ENCODE data around the gene HNF4A.

DNA sequence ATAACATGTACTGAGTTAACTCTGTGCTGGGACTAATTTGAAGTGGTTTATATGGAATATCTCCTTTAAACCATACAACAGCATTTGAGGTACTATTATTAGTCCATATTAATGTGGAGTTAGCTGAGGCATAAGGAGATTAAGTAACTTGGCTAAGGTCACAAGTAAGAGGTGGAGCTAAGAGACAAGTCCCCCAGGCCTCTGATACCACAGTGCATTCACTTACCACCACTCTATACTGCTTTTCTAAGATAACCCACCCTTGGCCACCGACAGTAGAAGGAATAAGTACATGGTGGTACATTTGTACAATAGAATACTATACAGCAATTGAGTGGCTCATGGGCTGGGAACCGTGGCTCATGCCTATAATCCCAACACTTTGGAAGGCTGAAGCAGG lies 103.8 kb downstream of the HNF4A start:
- TF ChIP-seq EZH2 (IDR thresholded peaks at IDR 0.05; ENCODE audit: borderline replicate concordance, low read depth, low read length, severe bottlenecking) = no peak
- TF ChIP-seq, protein P1, sequence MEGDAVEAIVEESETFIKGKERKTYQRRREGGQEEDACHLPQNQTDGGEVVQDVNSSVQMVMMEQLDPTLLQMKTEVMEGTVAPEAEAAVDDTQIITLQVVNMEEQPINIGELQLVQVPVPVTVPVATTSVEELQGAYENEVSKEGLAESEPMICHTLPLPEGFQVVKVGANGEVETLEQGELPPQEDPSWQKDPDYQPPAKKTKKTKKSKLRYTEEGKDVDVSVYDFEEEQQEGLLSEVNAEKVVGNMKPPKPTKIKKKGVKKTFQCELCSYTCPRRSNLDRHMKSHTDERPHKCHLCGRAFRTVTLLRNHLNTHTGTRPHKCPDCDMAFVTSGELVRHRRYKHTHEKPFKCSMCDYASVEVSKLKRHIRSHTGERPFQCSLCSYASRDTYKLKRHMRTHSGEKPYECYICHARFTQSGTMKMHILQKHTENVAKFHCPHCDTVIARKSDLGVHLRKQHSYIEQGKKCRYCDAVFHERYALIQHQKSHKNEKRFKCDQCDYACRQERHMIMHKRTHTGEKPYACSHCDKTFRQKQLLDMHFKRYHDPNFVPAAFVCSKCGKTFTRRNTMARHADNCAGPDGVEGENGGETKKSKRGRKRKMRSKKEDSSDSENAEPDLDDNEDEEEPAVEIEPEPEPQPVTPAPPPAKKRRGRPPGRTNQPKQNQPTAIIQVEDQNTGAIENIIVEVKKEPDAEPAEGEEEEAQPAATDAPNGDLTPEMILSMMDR (IDR thresholded peaks at IDR 0.05; ENCODE audit: extremely low read depth in 1 of 2, insufficient read depth in 1 of 2, low read depth in 1 of 2, low read length in 2 of 2) = no peak
